CD4-positive, alpha-beta T cell treated with Interleukin-6 at 100 ng/mL for 8 hours (primary cell): ENCODE data around the gene SLC6A19.

Source experiments
- DNase-seq: peaks from one replicate; pipeline ENCODE4 v3.0.0-alpha.2; 2020; ENCODE audit warnings: mixed read lengths, low spot score

SLC6A19 gene

DNA sequence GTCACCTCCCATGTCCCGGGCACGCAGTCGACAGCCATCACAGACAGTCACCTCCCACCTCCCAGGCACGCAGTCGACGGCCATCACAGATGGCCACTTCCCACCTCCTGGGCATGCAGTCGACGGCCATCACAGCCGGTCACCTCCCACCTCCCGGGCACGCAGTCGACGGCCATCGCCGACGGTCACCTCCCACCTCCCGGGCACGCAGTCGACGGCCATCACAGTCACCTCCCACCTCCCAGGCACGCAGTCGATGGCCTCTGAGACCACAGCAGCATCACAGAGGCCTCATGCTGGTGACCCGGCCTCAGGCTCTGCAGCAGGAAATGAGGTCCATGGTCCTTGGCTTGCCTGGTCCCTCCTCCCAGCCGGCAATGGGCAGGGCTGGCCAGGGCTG, 5.5 kb upstream of the SLC6A19 start:
- no peak for DNase-seq

DNA sequence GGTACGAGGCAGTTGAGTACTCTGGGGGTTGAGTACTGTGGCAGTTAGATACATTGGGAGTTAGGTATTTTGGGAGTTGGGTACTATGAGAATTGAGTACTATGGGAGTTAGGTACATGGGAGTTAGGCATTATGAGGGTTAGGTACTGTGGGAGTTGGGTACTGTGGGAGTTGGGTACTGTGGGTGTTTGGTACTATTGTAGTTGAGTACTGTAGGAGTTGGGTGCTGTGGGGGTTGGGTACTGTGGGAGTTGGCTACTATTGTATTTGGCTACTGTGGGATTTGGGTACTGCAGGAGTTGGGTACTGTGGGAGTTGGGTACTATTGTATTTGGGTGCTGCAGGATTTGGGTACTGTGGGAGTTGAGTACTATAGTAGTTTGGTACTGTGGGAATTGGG, 4.8 kb upstream of the SLC6A19 start:
- DNase-seq: no peak

DNA sequence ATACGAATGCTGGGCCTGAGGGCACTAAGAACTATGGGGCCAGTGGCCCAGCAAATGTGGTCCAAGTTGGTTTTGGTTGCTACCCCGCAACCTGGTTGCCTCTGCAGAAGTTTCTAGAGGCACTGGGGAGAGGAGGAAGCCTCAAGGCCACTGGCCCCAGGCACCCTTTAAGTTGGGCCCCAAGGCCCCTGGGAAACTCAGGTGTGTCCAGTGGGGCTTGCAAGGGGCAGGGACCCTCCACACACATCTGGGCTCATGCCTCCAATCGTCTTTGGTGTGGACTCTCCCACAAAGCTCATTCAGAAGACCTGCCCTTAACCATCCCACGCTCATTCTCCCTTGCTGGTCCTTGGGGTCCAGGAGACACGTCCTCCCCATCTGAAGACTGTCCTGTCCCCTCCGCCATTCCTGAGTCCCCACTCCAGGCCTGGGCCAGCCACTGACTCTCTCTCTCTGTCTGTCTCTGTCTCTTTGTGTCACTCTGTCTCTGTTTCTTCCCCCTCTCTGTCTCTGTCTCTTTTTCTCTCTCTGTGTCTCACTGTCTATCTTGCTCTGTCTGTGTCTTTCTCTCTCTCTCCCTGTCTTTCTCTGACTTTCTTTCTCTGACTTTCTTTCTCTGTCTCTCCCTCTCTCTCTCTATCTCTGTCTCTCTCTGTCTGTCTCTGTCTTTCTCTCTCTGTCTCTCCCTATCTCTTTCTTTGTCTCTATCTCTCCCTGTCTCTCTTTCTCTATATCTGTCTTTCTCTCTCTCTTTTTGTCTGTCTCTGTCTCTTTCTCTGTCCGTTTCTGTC, 3.3 kb upstream of the SLC6A19 start:
- DNase-seq: no peak

DNA sequence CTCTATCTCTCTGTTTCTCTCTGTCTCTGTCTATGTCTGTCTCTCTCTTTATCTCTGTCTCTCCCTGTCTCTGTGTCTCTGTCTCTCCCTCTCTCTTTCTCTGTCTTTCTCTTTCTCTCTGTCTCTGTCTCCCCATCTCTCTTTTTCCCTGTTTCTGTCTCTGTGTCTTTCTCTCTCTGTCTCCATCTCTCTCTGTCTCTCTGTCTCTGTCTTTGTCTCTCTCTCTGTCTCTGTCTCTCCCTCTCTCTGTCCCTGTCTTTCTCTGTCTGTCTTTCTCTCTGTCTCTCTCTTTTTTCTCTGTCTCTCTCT, 2.1 kb upstream of the SLC6A19 start:
- no peak for DNase-seq

DNA sequence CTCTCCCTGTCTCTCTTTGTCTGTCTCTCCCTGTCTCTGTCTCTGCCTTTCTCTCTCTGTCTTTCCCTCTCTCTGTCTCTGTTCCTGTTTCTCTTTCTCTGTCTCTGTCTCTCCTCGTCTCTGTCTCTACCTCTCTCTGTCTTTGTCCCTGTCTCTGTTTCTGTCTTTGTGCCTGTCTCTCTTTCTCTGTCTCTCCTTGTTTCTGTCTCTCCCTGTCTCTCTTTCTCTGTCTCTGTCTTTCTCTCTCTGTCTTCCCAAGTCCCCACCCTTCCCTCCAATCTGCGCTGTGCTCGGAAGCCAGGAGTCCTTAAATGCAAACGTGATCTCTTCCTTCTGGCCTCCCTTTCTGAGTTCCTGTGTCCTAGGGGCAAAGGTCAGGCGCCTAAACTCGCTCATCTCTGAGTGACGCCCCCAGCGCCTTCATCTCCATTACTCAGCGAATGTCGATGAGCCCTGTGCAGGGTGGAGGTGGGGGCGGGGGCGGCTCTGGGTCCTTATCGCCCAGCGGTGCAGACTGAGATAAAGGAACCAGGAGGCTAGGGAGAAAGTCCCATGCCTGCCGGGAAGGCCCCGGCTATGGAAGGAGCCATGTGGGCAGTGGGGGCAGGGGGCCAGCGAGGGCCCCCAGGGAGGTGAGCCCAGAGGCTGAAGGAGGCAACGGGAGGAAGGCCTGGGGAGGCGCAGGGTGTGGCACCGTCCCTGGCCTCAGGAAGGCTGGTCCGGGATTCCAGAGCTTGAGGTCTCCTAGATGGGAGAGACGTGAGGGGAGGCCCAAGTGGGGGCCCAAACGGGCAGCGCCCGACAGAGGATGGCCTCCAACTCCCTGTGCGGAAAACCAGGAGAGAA, 1.5 kb upstream of the SLC6A19 start:
- no peak for DNase-seq

DNA sequence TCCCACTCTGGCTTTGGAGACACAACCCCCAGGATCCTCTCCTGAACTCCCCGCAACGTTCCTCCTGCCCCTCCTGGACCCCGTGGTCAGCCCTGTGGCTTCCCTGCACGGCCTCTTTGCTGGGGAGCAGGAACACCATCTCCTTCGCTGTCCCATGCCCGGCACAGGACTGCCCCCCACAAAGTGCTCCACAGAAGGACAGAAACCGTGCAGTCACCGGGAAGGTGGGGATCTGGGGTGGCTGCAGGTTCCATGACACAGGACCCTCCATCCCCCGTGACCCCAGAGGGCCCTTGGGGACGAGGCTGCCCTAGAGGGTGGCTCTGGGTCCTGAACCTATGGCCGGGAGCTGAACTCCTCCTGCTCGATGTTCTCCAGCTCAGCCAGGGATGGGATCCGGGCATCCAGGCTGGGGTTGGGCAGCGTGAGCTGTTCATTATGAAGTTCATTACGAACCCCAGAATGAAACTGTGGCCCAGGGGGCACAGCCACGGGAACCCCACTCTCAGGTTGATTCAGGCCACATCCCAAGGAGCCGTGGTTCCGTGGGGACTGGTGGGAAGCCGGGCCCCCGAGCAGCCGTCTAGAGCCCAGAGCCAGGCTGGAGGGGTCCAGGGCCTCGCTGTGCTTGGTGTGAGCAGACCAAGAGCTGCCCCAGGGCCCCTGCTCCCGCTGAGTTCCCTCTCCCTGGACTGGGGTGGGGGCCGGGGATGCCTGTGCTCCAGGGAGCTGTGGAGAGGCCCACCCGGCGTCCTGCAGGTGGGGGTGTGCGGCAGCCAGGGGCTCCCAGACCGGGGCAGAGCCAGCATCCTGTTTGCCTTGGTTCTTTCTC, 684 bp upstream of the SLC6A19 start:
- no peak for DNase-seq

DNA sequence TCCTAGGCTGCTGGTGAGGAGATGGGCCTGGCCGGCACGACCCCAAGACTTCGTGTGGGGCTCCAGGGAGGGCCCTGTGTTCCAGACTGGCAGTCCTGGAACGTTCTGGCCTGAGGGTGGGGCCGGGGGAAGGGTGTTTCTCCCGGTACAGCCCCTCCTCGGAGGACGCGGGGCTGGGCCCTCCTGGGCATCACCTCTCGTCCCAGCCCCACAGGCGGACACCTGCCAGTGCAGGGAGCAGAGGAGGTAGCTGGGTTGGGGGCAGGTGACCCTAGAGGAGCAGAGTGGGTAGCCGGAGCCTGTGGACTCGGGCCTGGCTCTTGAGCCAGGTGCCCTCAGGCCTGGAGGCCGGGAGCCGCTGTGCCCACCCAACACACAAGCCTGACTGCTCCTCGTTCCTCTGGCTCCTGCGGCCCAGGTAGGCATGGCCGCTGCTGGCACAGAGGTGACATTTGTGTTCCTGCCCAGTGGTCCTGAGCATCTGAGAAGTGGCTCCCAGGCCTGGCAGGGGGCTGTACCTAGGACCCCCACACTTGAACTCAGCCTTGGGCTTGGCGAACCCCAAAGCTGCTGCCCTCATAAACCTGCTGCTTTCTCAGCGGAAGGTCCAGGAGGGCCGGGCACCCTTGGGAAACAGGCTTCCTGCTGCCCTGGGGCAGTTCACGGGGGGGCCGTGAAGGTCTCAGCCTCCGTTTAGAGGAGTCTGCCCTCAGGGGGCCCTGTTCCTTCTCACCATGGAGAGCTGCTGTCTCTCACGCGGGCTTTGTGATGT, 817 bp downstream of the SLC6A19 start:
- DNase-seq: no peak

DNA sequence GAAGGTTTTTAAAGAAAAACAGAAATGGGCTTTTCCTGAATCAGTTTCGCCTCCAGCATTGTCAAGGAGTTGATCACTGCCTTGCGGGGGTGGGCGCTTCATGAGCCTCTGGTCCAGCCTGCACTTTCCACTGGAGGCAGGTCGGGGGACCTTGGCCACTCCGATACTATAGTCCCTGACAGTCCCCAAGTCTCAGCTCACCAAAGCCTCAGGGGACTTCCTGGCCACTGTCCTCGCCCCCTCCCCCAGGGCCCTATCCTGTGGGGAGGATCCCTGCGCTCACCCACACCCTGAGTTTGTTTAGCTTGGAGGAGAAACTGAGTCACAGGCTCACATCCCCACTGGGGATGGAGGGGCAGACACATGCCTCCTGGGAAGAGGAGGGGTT, 1.4 kb downstream of the SLC6A19 start:
- no peak for DNase-seq

DNA sequence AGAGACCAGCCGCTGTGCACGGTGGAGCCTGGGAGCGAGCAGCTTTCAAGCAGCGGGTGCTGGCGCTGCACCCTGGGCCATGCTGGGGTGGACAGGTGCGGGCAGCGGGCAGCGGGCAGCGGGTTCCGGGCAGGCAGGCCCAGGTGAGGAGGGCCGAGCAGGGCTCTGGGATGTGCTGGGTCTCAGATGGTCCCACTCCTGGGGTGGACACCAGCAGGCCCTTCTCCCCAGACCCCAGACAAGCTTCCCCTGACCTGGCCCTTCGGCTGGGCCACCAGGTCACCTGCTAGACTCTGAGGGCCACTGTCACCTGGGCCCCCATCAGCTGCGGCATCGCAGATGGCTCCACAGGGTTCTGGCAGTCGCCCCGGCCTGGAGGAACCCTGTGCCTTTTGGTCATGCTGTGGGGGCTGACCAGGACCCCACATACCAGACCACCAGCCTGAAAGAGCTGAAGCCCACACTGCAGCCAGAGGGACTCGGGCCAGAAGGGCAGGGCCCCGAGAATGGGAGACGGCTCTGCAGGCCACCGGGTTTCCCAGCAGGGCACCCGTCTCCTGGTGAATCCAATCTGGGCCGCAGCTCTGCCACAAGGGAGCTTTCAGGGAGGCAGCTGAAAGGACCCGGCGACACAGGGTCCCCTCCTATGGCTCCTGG, 2.0 kb downstream of the SLC6A19 start:
- no peak for DNase-seq

DNA sequence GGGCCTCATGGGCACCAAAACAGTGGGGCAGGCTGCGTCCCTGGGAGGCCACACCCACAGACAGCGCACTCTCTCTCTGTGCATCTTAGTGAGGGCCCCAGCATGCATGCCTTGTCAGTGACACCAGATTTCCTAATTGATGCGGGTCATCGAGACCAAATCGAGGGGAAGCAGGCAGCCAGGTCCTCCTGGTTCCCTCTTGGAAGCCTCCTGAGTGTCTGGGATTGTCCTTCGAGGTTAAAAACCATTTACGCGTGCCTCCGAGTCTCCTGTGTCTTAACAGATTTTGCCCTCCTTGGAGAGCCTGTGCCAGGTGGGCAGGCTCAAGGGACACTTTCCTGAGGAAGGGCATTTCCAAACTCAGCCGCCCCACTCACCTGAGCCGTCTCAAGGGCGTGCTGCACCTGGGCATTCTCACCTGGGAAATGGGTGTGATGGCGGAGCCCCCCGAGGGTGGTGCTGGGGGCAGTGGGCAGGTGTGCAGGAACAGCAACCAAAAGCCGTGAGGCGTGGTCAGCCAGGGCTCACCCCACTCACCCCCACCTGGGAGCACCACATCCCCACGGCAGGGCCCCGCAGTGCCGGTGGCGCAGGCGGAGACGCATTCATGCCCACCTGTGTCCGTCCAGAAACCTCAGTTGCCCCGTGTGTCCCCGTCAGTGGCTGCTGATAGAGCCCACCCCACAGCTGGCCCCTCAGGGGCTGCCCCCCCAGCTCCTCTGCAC, 2.7 kb downstream of the SLC6A19 start:
- no peak for DNase-seq

DNA sequence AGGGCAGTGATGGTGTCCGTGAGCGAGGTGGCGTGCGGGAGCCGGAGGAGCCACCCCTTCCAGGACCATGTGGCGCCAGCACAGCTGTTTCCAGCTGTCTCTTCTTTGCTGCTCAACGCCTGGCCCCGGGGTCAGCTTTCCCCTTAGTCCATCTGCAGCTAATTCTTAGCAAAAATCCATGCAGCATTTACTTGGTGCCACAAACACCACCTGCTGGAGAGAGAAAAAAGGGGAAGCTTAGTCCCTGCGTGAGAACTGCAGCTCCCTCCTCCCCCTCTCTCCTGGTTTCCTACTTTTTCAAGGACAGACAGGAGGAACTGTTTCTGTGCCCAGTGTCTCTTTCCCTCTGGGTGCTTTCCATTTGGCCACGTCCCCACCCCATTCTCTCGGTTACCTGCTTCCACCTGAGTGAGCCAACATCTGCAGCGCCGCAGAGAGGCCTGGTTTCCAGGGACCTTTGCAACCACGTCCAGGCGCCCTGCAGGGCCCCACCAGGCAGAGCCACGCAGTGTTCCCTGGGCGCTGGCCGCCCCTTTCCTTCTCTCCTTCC, 3.4 kb downstream of the SLC6A19 start:
- DNase-seq: no peak

DNA sequence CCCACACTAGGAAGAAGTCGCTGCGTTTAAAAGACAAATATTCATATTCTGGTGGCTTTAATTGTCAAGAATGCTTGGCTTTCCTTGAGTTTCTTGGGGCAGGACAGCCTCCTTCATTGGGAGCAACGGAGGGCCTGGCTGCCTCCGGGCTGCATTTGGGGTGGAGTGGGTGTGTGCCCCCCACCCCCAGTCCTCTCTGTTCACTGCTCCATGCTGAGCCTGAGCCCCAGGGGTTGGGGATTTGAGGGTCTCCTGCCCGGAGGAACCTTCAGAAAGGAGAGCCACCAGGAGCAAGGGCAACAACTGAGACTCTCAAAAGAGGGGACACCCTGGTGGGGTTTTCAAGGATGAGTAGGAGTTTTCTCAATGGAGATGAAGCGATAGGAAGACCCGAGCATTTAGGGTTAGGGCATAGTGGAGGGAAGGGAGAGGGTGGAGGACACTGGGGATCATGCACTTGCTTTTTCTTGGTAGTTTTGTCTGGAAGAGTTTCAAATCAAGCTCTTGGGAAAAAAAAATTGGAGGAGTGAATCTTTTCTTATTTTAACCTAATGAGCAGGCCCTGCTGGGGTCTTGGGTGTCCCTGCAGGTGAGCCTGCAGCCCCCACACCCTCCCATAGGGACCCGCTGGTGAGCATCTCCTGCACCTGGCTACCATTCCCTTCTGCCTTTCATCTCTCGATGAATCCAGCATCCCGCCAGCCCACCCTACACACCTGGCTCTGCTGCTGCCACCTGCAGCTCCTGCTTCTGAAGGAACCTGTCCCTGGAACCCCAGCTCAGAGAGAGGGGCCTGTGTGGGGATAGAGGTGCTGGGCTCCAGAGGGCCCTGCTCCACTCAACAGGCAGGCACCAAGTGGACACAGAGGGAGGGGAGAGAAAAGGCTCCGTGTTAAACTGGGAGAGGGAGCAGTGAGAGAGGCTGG, 4.1 kb downstream of the SLC6A19 start:
- DNase-seq: no peak

DNA sequence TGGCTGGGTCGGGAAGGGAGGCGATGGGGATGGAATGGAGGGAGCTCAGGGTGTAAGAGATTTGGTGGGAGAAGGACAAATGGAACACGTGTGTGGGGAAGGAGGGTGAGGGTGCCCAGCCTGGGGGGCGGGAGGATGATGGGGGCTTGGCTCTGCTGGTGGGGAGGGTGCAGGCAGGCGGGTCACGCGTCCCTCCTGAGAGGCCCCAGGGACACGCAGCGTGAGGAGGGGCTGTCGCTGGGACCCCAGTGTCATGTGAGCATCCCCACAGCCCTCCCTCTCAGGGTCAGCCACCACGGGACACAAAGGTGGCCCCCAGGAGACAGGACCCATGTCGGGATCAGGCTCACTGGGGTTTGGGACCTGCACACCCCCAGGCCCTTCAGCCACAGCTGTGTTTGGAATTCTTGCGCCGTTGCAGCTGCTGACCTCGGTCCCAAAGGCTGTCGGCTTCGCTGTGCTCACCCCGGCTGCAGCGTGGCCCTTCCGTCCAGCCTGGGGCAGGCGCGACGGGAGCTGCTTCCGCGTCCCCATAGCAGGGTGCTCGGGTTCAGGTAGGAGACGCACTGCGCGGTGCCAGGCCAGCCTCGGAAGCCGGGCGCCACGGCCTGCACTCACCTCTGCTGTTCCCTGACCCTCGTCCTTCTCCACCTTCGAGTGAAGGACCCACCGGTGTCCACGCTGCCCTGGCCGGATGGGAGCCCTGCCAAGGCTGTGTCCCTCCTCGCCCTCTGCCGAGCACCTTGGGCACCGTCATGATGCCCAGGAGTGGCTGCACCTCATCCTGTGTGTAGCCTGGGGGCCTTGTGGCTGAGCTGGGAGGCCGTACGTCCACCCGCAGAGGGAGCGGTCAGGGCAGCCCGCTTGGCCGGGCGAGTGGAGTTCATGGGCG, 5.4 kb downstream of the SLC6A19 start:
- DNase-seq: no peak

DNA sequence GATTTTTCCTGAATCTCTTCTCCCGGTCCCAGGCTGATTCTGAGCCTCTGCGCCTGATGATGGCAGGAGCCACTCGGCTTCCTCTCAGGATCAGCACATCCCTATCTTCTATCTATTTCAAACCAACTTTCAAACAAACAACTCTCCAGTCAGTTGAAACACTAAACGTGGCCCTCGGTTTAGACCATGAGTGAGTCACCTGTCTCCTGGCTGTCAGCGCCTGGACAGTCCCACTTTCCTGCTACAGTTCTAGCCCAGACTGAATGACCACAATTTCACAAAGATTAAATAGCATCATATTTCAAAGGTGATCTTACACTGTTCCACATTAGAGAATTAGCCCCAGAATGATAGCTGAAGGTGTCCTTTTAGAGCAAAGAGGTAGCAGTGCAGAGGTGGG, 6.2 kb downstream of the SLC6A19 start:
- DNase-seq: no peak

DNA sequence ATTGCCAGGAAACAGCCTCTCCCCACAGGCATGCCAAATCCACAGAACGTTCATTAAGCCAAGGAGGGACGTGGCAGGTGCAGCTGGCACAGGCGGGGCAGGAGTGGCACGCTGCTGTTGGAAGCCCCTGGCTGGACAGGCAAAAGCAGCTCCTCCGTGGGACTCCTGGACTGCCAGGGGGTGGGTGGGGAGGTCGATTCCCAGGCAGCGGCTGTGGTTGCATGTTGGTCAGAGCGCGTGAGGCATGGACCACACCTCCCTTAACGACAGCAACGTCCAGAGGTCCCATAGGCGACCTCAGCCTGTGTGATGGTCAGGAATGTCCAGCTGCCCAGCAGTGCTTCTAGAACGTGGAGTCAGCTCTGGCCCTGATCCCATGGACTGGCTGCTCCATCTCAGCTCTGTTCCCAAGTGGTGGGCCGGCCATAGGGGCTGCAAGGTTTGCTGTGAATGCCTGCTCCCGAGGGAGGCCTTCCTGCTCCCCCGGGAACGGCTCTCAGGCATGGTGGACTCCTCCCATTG, 6.9 kb downstream of the SLC6A19 start:
- DNase-seq: no peak

DNA sequence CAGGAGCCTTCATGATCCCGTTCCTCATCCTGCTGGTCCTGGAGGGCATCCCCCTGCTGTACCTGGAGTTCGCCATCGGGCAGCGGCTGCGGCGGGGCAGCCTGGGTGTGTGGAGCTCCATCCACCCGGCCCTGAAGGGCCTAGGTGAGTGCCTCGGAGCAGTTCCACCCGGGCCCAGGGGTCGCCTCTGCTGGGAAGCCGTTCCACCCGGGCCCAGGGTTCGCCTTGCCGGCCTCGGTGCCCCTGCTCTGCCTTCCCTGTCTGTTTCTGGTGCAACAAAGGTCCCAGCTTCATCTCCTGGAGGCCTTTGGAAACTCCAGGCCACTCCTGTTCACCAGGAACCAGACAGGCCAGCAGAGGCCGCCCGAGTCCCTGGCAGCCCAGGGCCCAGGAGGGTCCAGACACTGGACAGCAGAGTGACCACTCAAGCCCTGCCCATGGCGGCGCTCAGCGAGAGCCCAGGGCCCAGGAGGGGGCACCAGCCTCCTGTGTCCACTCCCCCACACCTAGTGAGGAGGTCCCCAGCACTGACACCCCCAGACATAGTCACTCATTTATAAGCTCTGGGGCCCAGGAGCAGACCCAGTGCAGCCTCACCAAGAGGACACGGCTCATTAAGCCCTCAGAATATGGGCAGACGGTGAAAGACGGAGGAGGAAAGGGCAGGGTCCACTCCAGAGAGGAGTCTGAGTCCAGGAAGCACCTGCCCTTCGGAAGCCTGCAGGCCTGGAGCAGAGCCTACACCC, 7.5 kb downstream of the SLC6A19 start:
- no peak for DNase-seq

DNA sequence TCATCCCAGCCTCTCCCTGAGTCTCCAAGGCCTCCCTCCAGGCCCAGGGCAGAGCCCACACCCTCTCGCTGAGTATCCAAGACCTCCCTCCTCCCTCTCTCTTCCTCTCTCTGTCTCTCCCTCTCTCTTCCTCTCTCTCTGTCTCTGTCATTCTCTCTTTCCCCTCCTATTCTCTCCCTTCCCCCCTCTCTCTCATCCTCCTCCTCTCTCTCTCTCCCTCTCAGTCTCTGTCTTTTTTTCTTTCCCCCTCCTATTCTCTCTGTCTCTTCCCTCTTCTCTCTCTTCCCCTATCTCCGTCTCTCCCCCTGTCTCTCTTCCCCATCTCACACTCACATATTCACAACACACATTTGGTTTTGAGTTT, 8.1 kb downstream of the SLC6A19 start:
- no peak for DNase-seq
